HepG2 (cell line): ENCODE measurements around the gene PRDM7. TPM values are rescaled to one million over a fixed set of nuclear protein-coding genes. Genes with fewer than 3 reads are reported as not detected.

Experiments used
- ARHGAP35 ChIP-seq: sonication (generic); formaldehyde crosslinking; IDR thresholded peaks from 2 replicates; pipeline ENCODE4 v1.9.0; 2022; ENCODE audit warnings: mild to moderate bottlenecking, inconsistent platforms, moderate library complexity, missing genetic modification reagents, borderline replicate concordance
- ATF7 ChIP-seq, 2 experiments: fragments of 450-650 bp in 1 of 2; sonication (generic) in 1 of 2; formaldehyde crosslinking in 1 of 2; IDR thresholded peaks; 2 replicates each; pipeline versions ENCODE4 v1.4.0 to v1.6.1; 2016 to 2020; ENCODE audit warnings: antibody characterized with exemption in 1 of 2, mild to moderate bottlenecking in 1 of 2, missing genetic modification reagents in 1 of 2
- JUN ChIP-seq: sonication (generic); formaldehyde crosslinking; IDR thresholded peaks from 2 replicates; pipeline ENCODE4 v1.4.0; 2020; ENCODE audit warnings: mild to moderate bottlenecking, missing genetic modification reagents
- KDM4B ChIP-seq: sonication (generic); formaldehyde crosslinking; IDR thresholded peaks from 2 replicates; pipeline ENCODE4 v1.4.0; 2020; ENCODE audit warnings: missing genetic modification reagents
- MIXL1 ChIP-seq: IDR thresholded peaks from 2 replicates; pipeline ENCODE4 v1.6.1; 2016
- NR3C1 ChIP-seq: sonication (generic); formaldehyde crosslinking; IDR thresholded peaks from 2 replicates; pipeline ENCODE4 v1.4.0; 2020; ENCODE audit warnings: missing genetic modification reagents
- SCMH1 ChIP-seq: sonication (generic); formaldehyde crosslinking; IDR thresholded peaks from 2 replicates; pipeline ENCODE4 v1.9.0; 2021; ENCODE audit warnings: missing genetic modification reagents, mild to moderate bottlenecking, borderline replicate concordance
- ZNF224 ChIP-seq: sonication (generic); formaldehyde crosslinking; IDR thresholded peaks from 2 replicates; pipeline ENCODE4 v1.5.0; 2020; ENCODE audit warnings: mild to moderate bottlenecking, missing genetic modification reagents
- ZNF781 ChIP-seq: sonication (generic); formaldehyde crosslinking; IDR thresholded peaks from 2 replicates; pipeline ENCODE4 v1.5.1; 2020; ENCODE audit warnings: borderline replicate concordance, mild to moderate bottlenecking, missing genetic modification reagents; ENCODE audit errors: not compliant biosample characterization
- ZNF883 ChIP-seq: sonication (generic); formaldehyde crosslinking; IDR thresholded peaks from 2 replicates; pipeline ENCODE4 v1.5.1; 2020; ENCODE audit warnings: mild to moderate bottlenecking, missing genetic modification reagents; ENCODE audit errors: not compliant biosample characterization
- ZSCAN22 ChIP-seq: sonication (generic); formaldehyde crosslinking; IDR thresholded peaks from 2 replicates; pipeline ENCODE4 v1.4.0; 2020; ENCODE audit warnings: mild to moderate bottlenecking, missing genetic modification reagents
- ZSCAN31 ChIP-seq: sonication (generic); formaldehyde crosslinking; IDR thresholded peaks from 2 replicates; pipeline ENCODE4 v1.5.0; 2020; ENCODE audit warnings: low read depth, mild to moderate bottlenecking, missing genetic modification reagents
- polyA plus RNA-seq, 8 experiments: library from polyadenylated mRNA; depleted of rRNA in 3 of 8; stranded (reverse) in 7 of 8; unstranded in 1 of 8; fragments of >200 nt; fragmentation: Illumina TruSeq in 4 of 8; extraction: Trizol in 4 of 8; gene quantifications; 2 replicates each; pipeline versions ENCODE4 v1.2.1 to v1.2.3, GENCODE V29; 2011 to 2016; ENCODE audit warnings: low read depth in 4 of 8, missing spikeins in 1 of 8, mixed read lengths in 1 of 8; ENCODE audit not compliant: insufficient read depth in 1 of 8
- total RNA-seq, 5 experiments: library from RNA; depleted of rRNA; stranded (reverse); fragments of >200 nt; fragmentation: Illumina TruSeq; extraction: Trizol; gene quantifications; 2 replicates each; pipeline ENCODE4 v1.2.3, GENCODE V29; 2016; ENCODE audit warnings: low read depth in 1 of 5
- TF ChIP-seq, protein P1 (sequence below): sonication (generic); formaldehyde crosslinking; IDR thresholded peaks from 2 replicates; pipeline ENCODE4 v1.4.0; 2020; ENCODE audit warnings: low read depth, mild to moderate bottlenecking, missing genetic modification reagents
- TF ChIP-seq, protein P2 (sequence below): sonication (generic); formaldehyde crosslinking; conservative IDR thresholded peaks from 2 replicates; pipeline ENCODE4 v1.8.0; 2022; ENCODE audit warnings: missing genetic modification reagents
- TF ChIP-seq, protein P3 (sequence below): sonication (generic); formaldehyde crosslinking; IDR thresholded peaks from 2 replicates; pipeline ENCODE4 v1.8.1; 2022; ENCODE audit warnings: mild to moderate bottlenecking, missing genetic modification reagents
- TF ChIP-seq, protein P4 (sequence below): sonication (generic); formaldehyde crosslinking; IDR thresholded peaks from 2 replicates; pipeline ENCODE4 v1.5.0; 2020; ENCODE audit warnings: mild to moderate bottlenecking, missing genetic modification reagents, moderate library complexity
- TF ChIP-seq, protein P5 (sequence below): sonication (generic); formaldehyde crosslinking; IDR thresholded peaks from 2 replicates; pipeline ENCODE4 v1.5.0; 2020; ENCODE audit warnings: missing genetic modification reagents, mild to moderate bottlenecking, borderline replicate concordance
- TF ChIP-seq, protein P6 (sequence below): sonication (generic); formaldehyde crosslinking; IDR thresholded peaks from 2 replicates; pipeline ENCODE4 v1.8.0; 2022; ENCODE audit warnings: mild to moderate bottlenecking, missing genetic modification reagents, moderate library complexity

The PRDM7 gene
- total and polyA plus RNA-seq, 2 of the 13 experiments (the other 11 are each of a cell fraction or from before 2014, with no cell fraction given): not detected

DNA sequence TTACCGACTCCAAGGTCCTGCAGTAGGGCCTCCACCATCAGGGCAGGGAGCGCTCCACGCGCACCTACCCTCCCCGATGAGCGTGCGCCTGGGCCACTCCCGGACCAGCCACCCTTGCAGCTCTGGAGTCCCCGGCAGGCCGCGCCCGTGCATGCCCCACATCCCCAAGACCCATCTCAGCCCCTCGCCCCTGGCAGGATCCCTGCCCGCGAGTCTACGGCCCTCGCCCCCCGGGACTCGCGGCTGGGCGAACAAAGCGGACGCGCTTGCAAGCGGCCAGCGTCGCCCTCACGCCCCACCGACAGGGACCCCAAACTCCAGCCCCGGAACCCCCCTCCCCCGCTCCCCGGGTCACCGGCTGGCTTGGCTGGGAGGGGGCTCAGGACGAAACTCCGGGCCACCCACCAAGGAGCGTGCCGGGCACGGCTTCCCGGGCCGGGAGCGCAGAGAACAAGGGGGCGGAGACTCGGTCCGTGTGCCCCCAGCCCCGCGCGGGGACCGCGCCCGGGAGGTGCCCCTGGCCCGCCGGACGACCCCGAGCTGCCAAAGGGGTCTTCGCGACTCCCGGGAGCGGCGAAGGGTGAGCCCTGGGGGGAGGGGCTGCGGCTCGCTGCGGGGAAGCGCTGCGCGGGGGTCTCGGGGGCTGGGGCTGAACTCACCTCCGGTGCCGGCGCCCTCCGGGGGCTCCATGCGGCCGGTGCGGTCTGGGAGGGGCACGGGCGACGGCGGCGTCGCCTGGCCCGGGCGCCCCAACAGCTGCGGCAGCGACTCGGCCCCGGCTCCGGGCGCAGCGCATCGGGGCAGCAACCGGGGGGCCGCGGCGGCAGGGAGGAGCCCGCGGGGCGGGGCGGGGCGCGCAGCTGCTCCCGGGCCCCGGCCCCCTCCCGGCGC lies 58.2 kb downstream of the PRDM7 start, which contains the start of gene DBNDD1 (continued):
- TF ChIP-seq, protein P1, sequence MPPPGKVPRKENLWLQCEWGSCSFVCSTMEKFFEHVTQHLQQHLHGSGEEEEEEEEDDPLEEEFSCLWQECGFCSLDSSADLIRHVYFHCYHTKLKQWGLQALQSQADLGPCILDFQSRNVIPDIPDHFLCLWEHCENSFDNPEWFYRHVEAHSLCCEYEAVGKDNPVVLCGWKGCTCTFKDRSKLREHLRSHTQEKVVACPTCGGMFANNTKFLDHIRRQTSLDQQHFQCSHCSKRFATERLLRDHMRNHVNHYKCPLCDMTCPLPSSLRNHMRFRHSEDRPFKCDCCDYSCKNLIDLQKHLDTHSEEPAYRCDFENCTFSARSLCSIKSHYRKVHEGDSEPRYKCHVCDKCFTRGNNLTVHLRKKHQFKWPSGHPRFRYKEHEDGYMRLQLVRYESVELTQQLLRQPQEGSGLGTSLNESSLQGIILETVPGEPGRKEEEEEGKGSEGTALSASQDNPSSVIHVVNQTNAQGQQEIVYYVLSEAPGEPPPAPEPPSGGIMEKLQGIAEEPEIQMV: no peak
- TF ChIP-seq KDM4B (CRISPR knock-in tag) (no peak), SCMH1 (no peak), MIXL1 (CRISPR knock-in tag) (no peak), ZSCAN31 (CRISPR knock-in tag) (no peak; the same call in 1 of the 2 replicates), ARHGAP35 (CRISPR knock-in tag) (peak; percentile 45), ZSCAN22 (peak; percentile 87), NR3C1 (CRISPR knock-in tag) (no peak), ZNF781 (CRISPR knock-in tag) (no peak), ZNF883 (CRISPR knock-in tag) (no peak), JUN (CRISPR knock-in tag) (no peak), ATF7 (IDR thresholded peaks at IDR 0.05) (no peak), ATF7 (CRISPR knock-in tag; IDR thresholded peaks at IDR 0.05) (no peak), ZNF224 (CRISPR knock-in tag) (no peak)
- TF ChIP-seq, protein P2, sequence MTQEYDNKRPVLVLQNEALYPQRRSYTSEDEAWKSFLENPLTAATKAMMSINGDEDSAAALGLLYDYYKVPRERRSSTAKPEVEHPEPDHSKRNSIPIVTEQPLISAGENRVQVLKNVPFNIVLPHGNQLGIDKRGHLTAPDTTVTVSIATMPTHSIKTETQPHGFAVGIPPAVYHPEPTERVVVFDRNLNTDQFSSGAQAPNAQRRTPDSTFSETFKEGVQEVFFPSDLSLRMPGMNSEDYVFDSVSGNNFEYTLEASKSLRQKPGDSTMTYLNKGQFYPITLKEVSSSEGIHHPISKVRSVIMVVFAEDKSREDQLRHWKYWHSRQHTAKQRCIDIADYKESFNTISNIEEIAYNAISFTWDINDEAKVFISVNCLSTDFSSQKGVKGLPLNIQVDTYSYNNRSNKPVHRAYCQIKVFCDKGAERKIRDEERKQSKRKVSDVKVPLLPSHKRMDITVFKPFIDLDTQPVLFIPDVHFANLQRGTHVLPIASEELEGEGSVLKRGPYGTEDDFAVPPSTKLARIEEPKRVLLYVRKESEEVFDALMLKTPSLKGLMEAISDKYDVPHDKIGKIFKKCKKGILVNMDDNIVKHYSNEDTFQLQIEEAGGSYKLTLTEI (CRISPR knock-in tag): no peak
- TF ChIP-seq, protein P3, sequence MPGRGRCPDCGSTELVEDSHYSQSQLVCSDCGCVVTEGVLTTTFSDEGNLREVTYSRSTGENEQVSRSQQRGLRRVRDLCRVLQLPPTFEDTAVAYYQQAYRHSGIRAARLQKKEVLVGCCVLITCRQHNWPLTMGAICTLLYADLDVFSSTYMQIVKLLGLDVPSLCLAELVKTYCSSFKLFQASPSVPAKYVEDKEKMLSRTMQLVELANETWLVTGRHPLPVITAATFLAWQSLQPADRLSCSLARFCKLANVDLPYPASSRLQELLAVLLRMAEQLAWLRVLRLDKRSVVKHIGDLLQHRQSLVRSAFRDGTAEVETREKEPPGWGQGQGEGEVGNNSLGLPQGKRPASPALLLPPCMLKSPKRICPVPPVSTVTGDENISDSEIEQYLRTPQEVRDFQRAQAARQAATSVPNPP (CRISPR knock-in tag): no peak
- TF ChIP-seq, protein P4, sequence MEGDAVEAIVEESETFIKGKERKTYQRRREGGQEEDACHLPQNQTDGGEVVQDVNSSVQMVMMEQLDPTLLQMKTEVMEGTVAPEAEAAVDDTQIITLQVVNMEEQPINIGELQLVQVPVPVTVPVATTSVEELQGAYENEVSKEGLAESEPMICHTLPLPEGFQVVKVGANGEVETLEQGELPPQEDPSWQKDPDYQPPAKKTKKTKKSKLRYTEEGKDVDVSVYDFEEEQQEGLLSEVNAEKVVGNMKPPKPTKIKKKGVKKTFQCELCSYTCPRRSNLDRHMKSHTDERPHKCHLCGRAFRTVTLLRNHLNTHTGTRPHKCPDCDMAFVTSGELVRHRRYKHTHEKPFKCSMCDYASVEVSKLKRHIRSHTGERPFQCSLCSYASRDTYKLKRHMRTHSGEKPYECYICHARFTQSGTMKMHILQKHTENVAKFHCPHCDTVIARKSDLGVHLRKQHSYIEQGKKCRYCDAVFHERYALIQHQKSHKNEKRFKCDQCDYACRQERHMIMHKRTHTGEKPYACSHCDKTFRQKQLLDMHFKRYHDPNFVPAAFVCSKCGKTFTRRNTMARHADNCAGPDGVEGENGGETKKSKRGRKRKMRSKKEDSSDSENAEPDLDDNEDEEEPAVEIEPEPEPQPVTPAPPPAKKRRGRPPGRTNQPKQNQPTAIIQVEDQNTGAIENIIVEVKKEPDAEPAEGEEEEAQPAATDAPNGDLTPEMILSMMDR (CRISPR knock-in tag): no peak
- TF ChIP-seq, protein P5, sequence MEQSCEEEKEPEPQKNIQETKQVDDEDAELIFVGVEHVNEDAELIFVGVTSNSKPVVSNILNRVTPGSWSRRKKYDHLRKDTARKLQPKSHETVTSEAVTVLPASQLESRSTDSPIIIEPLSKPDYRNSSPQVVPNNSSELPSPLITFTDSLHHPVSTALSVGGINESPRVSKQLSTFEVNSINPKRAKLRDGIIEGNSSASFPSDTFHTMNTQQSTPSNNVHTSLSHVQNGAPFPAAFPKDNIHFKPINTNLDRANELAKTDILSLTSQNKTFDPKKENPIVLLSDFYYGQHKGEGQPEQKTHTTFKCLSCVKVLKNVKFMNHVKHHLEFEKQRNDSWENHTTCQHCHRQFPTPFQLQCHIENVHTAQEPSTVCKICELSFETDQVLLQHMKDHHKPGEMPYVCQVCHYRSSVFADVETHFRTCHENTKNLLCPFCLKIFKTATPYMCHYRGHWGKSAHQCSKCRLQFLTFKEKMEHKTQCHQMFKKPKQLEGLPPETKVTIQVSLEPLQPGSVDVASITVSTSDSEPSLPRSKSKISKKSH (CRISPR knock-in tag): no peak
- TF ChIP-seq, protein P6, sequence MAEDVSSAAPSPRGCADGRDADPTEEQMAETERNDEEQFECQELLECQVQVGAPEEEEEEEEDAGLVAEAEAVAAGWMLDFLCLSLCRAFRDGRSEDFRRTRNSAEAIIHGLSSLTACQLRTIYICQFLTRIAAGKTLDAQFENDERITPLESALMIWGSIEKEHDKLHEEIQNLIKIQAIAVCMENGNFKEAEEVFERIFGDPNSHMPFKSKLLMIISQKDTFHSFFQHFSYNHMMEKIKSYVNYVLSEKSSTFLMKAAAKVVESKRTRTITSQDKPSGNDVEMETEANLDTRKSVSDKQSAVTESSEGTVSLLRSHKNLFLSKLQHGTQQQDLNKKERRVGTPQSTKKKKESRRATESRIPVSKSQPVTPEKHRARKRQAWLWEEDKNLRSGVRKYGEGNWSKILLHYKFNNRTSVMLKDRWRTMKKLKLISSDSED (CRISPR knock-in tag): peak; percentile 69; the same call in 1 of the 2 replicates
